B cell (primary cell): ENCODE measurements around the gene SYT6. TPM values are rescaled to one million over a fixed set of nuclear protein-coding genes. Genes with fewer than 3 reads are reported as not detected.

ENCODE experiments used
- ATAC-seq: fragments of 200-7000 bp; cut with Tn5 transposase; one replicate; pipeline ENCODE4 v1.10.0; 2021; ENCODE audit warnings: low read depth, mild to moderate bottlenecking, moderate number of reproducible peaks, moderate library complexity
- CTCF ChIA-PET: fragments of 350-600 bp; sonication (Branson Sonifier 250); formaldehyde crosslinking; loops from one replicate; lab custom pipeline; 2021; ENCODE audit warnings: antibody characterized with exemption, inconsistent platforms; lab: Charles Lee
- POLR2A ChIA-PET: fragments of 350-600 bp; sonication (Branson Sonifier 250); formaldehyde crosslinking; loops from one replicate; lab custom pipeline; 2021; ENCODE audit warnings: antibody characterized with exemption; lab: Charles Lee
- DNase-seq: peaks from one replicate; pipeline ENCODE4 v3.0.0; 2013
- H2AFZ ChIP-seq: 2 replicates; pipeline ENCODE4 v1.6.1; 2012; ENCODE audit warnings: mild to moderate bottlenecking, low read depth, low read length; ENCODE audit not compliant: insufficient read depth, poor library complexity, severe bottlenecking
- H3K27ac ChIP-seq, 2 donors: 1 replicate in 1 of 2; 2 replicates in 1 of 2; pipeline ENCODE4 v1.5.1; 2012 to 2013; ENCODE audit warnings: low read length in 2 of 2, mild to moderate bottlenecking in 2 of 2, moderate library complexity in 1 of 2
- H3K27me3 ChIP-seq, 4 experiments: fragments of 200-600 bp in 1 of 4; sonication (generic) in 1 of 4; replicated peaks in 1 of 4; 1 replicate in 2 of 4; 2 replicates in 2 of 4; pipeline versions ENCODE4 v1.6.1 to v1.7.0; 2013 to 2016; ENCODE audit warnings: low read length in 3 of 4, mild to moderate bottlenecking in 2 of 4, mixed read lengths in 1 of 4, moderate library complexity in 1 of 4; ENCODE audit not compliant: insufficient read depth in 4 of 4, control insufficient read depth in 3 of 4; ENCODE audit errors: control extremely low read depth in 1 of 4
- H3K36me3 ChIP-seq, 2 experiments: replicated peaks in 1 of 2; 1 replicate in 1 of 2; 2 replicates in 1 of 2; pipeline versions ENCODE4 v1.6.1 to v1.7.1; 2013; ENCODE audit warnings: low read length in 1 of 2; ENCODE audit not compliant: insufficient read depth in 2 of 2, control insufficient read depth in 1 of 2; ENCODE audit errors: control extremely low read depth in 1 of 2, extremely low read depth in 1 of 2
- H3K4me1 ChIP-seq, 2 donors: fragments of 200-600 bp in 1 of 2; sonication (generic) in 1 of 2; 1 replicate in 1 of 2; 2 replicates in 1 of 2; pipeline versions ENCODE4 v1.5.1 to v1.6.1; 2013 to 2017; ENCODE audit warnings: low read length in 2 of 2; ENCODE audit not compliant: control insufficient read depth in 2 of 2, insufficient read depth in 2 of 2
- H3K4me2 ChIP-seq: replicated peaks from 2 replicates; pipeline ENCODE3; 2012; ENCODE audit warnings: mild to moderate bottlenecking, low read depth, low read length; ENCODE audit not compliant: poor library complexity, severe bottlenecking
- H3K4me3 ChIP-seq, 5 experiments: fragments of 200-600 bp in 1 of 5; sonication (generic) in 1 of 5; 1 replicate in 3 of 5; 2 replicates in 2 of 5; pipeline versions ENCODE4 v1.5.1 to v1.7.0; 2011 to 2016; ENCODE audit warnings: low read length in 4 of 5, mild to moderate bottlenecking in 4 of 5, low read depth in 2 of 5, control low read depth in 1 of 5, moderate library complexity in 1 of 5; ENCODE audit not compliant: insufficient read depth in 1 of 5; ENCODE audit errors: control extremely low read depth in 1 of 5, extremely low read depth in 1 of 5
- H3K79me2 ChIP-seq: fragments of 200-600 bp; sonication (generic); one replicate; pipeline ENCODE4 v1.6.0; 2016; ENCODE audit warnings: low read length; ENCODE audit not compliant: control insufficient read depth, insufficient read depth
- H3K9ac ChIP-seq: fragments of 200-600 bp; sonication (generic); 2 replicates; pipeline ENCODE4 v1.6.1; 2017; ENCODE audit warnings: mild to moderate bottlenecking, low read length, moderate library complexity
- H3K9me3 ChIP-seq, 3 donors: one replicate each; pipeline versions ENCODE4 v1.6.1 to v1.7.1; 2013; ENCODE audit warnings: low read length in 2 of 3; ENCODE audit not compliant: control insufficient read depth in 2 of 3, insufficient read depth in 1 of 3; ENCODE audit errors: control extremely low read depth in 1 of 3
- H4K20me1 ChIP-seq: 2 replicates; pipeline ENCODE4 v1.6.0; 2012; ENCODE audit warnings: mild to moderate bottlenecking, low read length; ENCODE audit not compliant: insufficient read depth, control insufficient read depth, poor library complexity, severe bottlenecking
- H3K27ac Mint-ChIP-seq: one replicate; pipeline ENCODE4 v1.8.0; 2021; ENCODE audit warnings: mixed read lengths
- H3K27me3 Mint-ChIP-seq: one replicate; pipeline ENCODE4 v1.8.0; 2021; ENCODE audit warnings: mixed read lengths
- H3K4me1 Mint-ChIP-seq: one replicate; pipeline ENCODE4 v1.8.0; 2021; ENCODE audit warnings: mixed read lengths
- H3K4me3 Mint-ChIP-seq: one replicate; pipeline ENCODE4 v1.8.0; 2021; ENCODE audit warnings: mixed read lengths
- H3K9me3 Mint-ChIP-seq: one replicate; pipeline ENCODE4 v1.8.0; 2022; ENCODE audit warnings: mixed read lengths; ENCODE audit not compliant: insufficient read depth
- CTCF ChIP-seq: fragments of 200-600 bp; IDR thresholded peaks from one replicate; pipeline ENCODE4 v1.8.0; 2022; ENCODE audit warnings: antibody characterized with exemption, mild to moderate bottlenecking
- EZH2 ChIP-seq: IDR thresholded peaks from 2 replicates; pipeline ENCODE4 v1.6.1; 2012; ENCODE audit warnings: borderline replicate concordance, low read depth, mild to moderate bottlenecking, moderate library complexity, low read length; ENCODE audit not compliant: insufficient read depth, poor library complexity, severe bottlenecking
- WGBS: methylation state at CpG from one replicate; pipeline ENCODE4 v1.1.5; 2013; ENCODE audit warnings: missing lambda C conversion rate; ENCODE audit not compliant: insufficient coverage; 5-methylcytosine and 5-hydroxymethylcytosine counted together
- intact Hi-C: fragments of 100-400 bp; cut with micrococcal nuclease; formaldehyde crosslinking; loops from one replicate; pipeline ENCODE4 v1.10.0; 2022
- polyA plus RNA-seq: library from polyadenylated mRNA; depleted of rRNA; stranded (reverse); fragments of >200 nt; gene quantifications from 2 replicates; pipeline ENCODE4 v1.2.3, GENCODE V29; 2012
- total RNA-seq, 2 donors: library from RNA; stranded (reverse); fragments of 120-200 nt in 1 of 2; gene quantifications; 1 replicate in 1 of 2; 2 replicates in 1 of 2; pipeline versions ENCODE4 v1.2.3 to v1.2.4, GENCODE V29; 2013 to 2022

SYT6 gene
- total and polyA plus RNA-seq, 2 donors (not counting 1 experiment from before 2014, with no cell fraction given), result not detected

DNA sequence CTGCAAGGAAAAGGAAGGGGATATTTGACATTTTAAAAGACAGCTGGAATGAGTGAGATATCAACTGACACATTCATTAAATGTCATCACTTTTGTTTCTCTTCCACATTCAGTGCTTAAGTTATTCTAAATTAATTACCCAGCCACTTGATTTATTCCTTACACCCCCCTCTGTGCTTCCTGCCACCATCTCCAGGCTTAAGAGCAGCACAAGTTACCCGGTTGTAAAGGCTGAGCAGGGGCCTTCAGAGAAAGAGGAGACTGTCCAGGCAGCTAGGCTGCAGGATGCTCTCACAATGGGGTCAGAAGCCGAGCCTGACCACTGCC, 71.4 kb downstream of the SYT6 start:
- POLR2A ChIA-PET, result no interaction called here
- no peak overlapping the region for H3K4me3 Mint-ChIP-seq
- 50% methylated on average over 1 of the region's 2 CpGs for WGBS
- ATAC-seq (no peak), DNase-seq (no peak)
- H3K4me2 ChIP-seq, result no peak overlapping the region
- TF ChIP-seq CTCF, result no peak
- TF ChIP-seq EZH2, result no peak
- peaks cover 0 to 2% (median 0%) of the 10 kb centered on the region in 4 experiments for H3K27me3 ChIP-seq
- peaks cover 26% of the 10 kb centered on the region for H3K27me3 Mint-ChIP-seq
- CTCF ChIA-PET, result no interaction called here
- H3K27ac Mint-ChIP-seq, result no peak overlapping the region
- H2AFZ ChIP-seq, result no peak overlapping the region
- H3K4me1 Mint-ChIP-seq, result no peaks in the 10 kb centered on the region
- H3K4me1 ChIP-seq, result no peaks in the 10 kb centered on the region
- H3K9me3 Mint-ChIP-seq, result no peaks in the 10 kb centered on the region
- no peak overlapping the region for H3K4me3 ChIP-seq
- no peaks in the 10 kb centered on the region for H3K9me3 ChIP-seq
- intact Hi-C loops, result no loop called here
- H3K9ac ChIP-seq, result no peak overlapping the region
- no peak overlapping the region for H3K27ac ChIP-seq
- no peaks in the 10 kb centered on the region for H3K79me2 ChIP-seq
- H4K20me1 ChIP-seq, result no peaks in the 10 kb centered on the region
- H3K36me3 ChIP-seq, result no peaks in the 10 kb centered on the region

DNA sequence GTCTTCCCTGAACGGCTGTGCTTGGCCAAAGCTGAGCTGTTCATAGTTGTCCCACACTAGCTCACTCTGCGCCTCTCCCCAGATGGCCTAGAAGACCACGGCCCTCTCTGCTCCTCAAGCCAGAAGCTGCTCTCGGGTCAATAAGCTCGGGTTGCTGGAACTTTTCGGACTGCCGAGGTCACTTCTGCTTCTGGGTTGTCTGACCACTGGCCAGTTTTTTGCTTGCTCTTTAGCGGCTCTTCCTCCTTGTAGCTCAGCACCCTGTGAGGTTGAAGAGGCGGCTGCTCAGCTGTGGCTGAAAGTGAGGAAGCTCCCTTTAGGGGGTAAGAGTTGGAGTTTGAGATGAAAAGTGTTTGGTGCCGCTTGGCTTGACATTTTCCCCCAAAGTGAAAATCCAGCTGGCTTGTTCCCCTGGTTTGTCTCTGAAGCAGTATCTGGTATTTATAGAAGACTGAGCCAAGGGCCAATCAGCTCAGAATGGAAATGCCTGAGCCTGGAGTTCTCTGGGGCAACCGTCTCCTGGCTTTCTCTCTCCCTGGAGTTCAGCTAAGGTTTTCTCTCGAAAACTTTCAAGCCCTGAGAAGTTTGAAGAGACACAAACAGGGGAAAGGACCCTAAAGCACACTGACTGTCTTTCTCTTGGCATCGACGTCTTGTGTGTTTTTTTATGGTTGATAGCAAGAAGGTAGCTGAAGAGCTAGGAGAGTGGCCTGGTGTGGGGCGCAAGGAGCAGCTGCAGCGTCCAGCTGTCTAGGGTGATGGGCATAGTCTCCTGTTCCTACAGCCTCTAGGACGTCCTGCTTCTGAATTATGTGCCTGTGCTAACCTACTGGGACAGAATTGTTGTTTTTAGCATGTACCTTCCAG, 72.0 kb downstream of the SYT6 start:
- H3K4me1 Mint-ChIP-seq, result no peaks in the 10 kb centered on the region
- CTCF ChIA-PET, result interaction anchor here (0.7 kb wide), 1 partner anchor 14 kb away, joined by 3 read pairs; no protein-coding TSS in a partner anchor
- no peak overlapping the region for H3K4me3 Mint-ChIP-seq

More for the DNA sequence above, 72.0 kb downstream of the SYT6 start:
- Mint-ChIP-seq H3K27ac (no peak overlapping the region), H3K9me3 (no peaks in the 10 kb centered on the region), H3K27me3 (peaks cover 26% of the 10 kb centered on the region)
- H3K4me2 ChIP-seq, result no peak overlapping the region
- H3K9ac ChIP-seq, result no peak overlapping the region
- TF ChIP-seq CTCF (no peak), EZH2 (no peak)
- H3K27ac ChIP-seq, result no peak overlapping the region
- H4K20me1 ChIP-seq, result no peaks in the 10 kb centered on the region
- ATAC-seq, result no peak
- H3K4me3 ChIP-seq, result no peak overlapping the region
- no peak for DNase-seq
- no peaks in the 10 kb centered on the region for H3K4me1 ChIP-seq
- no peaks in the 10 kb centered on the region for H3K36me3 ChIP-seq
- H3K9me3 ChIP-seq, result no peaks in the 10 kb centered on the region
- H3K79me2 ChIP-seq, result no peaks in the 10 kb centered on the region
- H3K27me3 ChIP-seq, result peaks cover 0 to 2% (median 0%) of the 10 kb centered on the region in 4 experiments
- POLR2A ChIA-PET, result no interaction called here
- WGBS, result 84% methylated on average over 15 of the region's 17 CpGs
- intact Hi-C loops, result no loop called here
- no peak overlapping the region for H2AFZ ChIP-seq
